Sciatic nerve (tissue), 2 donors: ENCODE results near the gene MKX. TPM values are rescaled to one million over a fixed set of nuclear protein-coding genes. Genes with fewer than 3 reads are reported as not detected.

ENCODE experiments used
- ATAC-seq: fragments of 200-7000 bp; cut with Tn5 transposase; one replicate; pipeline ENCODE4 v1.9.1; 2020; ENCODE audit warnings: mild to moderate bottlenecking, moderate library complexity
- DNase-seq: peaks from one replicate; pipeline ENCODE4 v3.0.0-alpha.2; 2020; ENCODE audit warnings: low spot score
- intact Hi-C: fragments of 100-400 bp; cut with DNase I; formaldehyde crosslinking; loops from one replicate; pipeline ENCODE4 v1.14.2; 2022
- total RNA-seq: library from RNA; stranded (reverse); fragmentation: NEBNext Ultra II Directional; extraction: Animal tissue kit (Norgen Biotek cat#: 25700); gene quantifications from one replicate; pipeline ENCODE4 v1.2.1, GENCODE V29; 2021
- donor health status: DM: no; HTN: no; CAD: no.
- donor health status: DM: no; HTN: no; CAD: no.

Gene MKX
- total RNA-seq, 1 donor from 2014 or later: 0.94 TPM

DNA sequence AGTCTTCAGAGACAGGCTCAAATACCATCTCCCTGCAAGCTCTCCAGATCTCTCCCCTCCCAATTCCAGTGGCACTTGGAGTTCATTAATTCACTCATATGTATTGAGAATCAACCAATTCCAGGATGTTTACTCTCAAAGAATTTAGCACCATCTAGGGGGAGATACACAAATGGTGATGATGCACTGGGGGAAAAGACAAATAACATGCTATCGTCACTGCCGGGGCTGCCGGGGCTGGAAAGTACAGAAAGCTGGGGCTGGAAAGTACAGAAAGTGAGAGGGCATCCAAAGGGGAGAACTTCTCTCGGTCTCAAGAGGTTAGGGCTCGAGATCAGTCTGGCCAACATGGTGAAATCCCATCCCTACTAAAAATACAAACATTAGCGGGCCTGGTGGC is 118.7 kb downstream of the MKX start:
- DNase-seq: no peak
- ATAC-seq: peak; percentile 76
- intact Hi-C loops: no loop called here

DNA sequence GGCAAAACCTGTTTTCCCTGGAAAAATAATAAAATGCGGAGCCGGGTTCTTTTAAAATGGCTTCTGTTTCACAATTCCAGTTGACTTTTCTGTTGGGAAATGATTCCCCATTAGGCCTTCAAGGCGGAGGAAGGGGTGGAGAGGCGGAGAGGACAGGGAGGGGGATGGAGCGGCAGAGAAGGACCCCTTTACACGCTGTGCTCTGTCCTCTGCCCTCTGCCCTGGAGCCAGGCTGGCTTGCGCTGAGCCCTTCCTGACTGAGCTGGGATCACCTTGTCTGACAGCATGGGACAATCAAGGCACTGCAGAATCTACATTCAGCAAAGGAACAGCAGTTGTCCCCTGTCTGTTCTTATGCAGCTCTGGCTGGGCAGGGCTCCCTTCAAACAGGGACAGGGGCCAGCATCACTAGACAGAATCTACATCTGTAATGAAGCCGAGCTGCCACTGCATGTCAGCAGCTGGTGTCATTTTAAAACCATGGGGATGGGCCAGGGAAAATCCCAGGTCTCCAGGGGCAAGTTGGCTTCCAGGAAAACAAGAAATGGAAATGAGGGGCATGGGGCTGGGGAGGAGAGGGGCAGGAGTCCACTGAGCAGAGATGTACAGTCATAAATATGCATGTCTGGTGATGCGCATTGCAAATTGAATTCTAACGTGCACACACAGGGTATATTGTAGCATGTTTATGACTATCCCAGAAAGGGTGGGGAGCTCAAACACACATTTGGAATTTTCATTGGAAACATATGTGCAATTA is 120.0 kb downstream of the MKX start:
- ATAC-seq: no peak
- no peak for DNase-seq
- intact Hi-C loops: no loop called here

- DNase-seq: no peak
- ATAC-seq: no peak
- intact Hi-C loops: no loop called here
These were observed 120.7 kb downstream of the MKX start for GRCh38 chr10:27624941-27625340.

Other genes with a start within 250 kb of the MKX start
- 96.9 TPM for gene RAB18, start 241.5 kb downstream of the MKX start, total RNA-seq